K562 (cell line): Measurements from ENCODE around the gene STARD13. TPM values are rescaled to one million over a fixed set of nuclear protein-coding genes. Genes with fewer than 3 reads are reported as not detected.

ENCODE experiments used
- ATAC-seq: fragments of 200-7000 bp; cut with Tn5 transposase; 3 replicates; pipeline ENCODE4 v1.9.1; 2020; ENCODE audit warnings: moderate library complexity
- BruUV-seq: library from RNA; stranded (reverse); fragments of 400-500 nt; replicated peaks from 2 replicates; lab custom pipeline; 2021; lab: Mats Ljungman, UMichigan
- CTCF ChIA-PET: fragments of 300-600 bp; formaldehyde crosslinking; extraction: SDS; loops from one replicate; lab custom pipeline; 2021; ENCODE audit warnings: low intra/inter-chr PET ratio; lab: Yijun Ruan, JAX
- POLR2A ChIA-PET: fragments of 300-600, 350-650 bp; sonication (Branson Sonifier 250); formaldehyde crosslinking; extraction: SDS; loops from one replicate; lab custom pipeline; 2021; ENCODE audit warnings: antibody characterized with exemption, inconsistent platforms; lab: Yijun Ruan, JAX
- DNase-seq, 4 experiments: peaks; one replicate each; pipeline versions ENCODE4 v3.0.0 to v3.0.0-alpha.2; 2011 to 2018; ENCODE audit warnings: low spot score in 3 of 4, mixed read lengths in 3 of 4; ENCODE audit errors: extremely low read depth in 1 of 4
- FAIRE-seq: peaks from 2 replicates; lab custom pipeline; 2011; peaks lifted over from hg19 to GRCh38; lab: Jason Lieb, UNC
- H2AFZ ChIP-seq: 2 replicates; pipeline ENCODE4 v1.6.0; 2011; ENCODE audit warnings: low read depth, low read length, control low read depth, inconsistent platforms
- H3K27ac ChIP-seq: fragments of 200-600 bp; 3 replicates; pipeline ENCODE4 v1.8.0; 2011; ENCODE audit warnings: low read depth, mild to moderate bottlenecking, control low read depth, inconsistent platforms, low read length, moderate library complexity, mixed read lengths; ENCODE audit errors: extremely low read depth
- H3K27me3 ChIP-seq, 2 experiments: fragments of 300-600 bp in 1 of 2; 2 replicates in 1 of 2; 3 replicates in 1 of 2; pipeline versions ENCODE4 v1.6.0 to v1.8.0; 2011; ENCODE audit warnings: inconsistent platforms in 2 of 2, low read length in 2 of 2, mild to moderate bottlenecking in 1 of 2, mixed read lengths in 1 of 2, moderate library complexity in 1 of 2; ENCODE audit not compliant: control insufficient read depth in 2 of 2, insufficient read depth in 2 of 2
- H3K36me3 ChIP-seq: fragments of 300-600 bp; 3 replicates; pipeline ENCODE4 v1.8.0; 2011; ENCODE audit warnings: mild to moderate bottlenecking, low read length, inconsistent platforms; ENCODE audit not compliant: control insufficient read depth, insufficient read depth
- H3K4me1 ChIP-seq, 2 experiments: fragments of 200-600 bp in 1 of 2; replicated peaks in 1 of 2; 2 replicates in 1 of 2; 3 replicates in 1 of 2; pipeline versions ENCODE4 v1.5.1 to v1.8.0; 2011; ENCODE audit warnings: inconsistent platforms in 2 of 2, low read length in 2 of 2, mild to moderate bottlenecking in 1 of 2, mixed read lengths in 1 of 2, moderate library complexity in 1 of 2; ENCODE audit not compliant: control insufficient read depth in 2 of 2, insufficient read depth in 2 of 2
- H3K4me2 ChIP-seq: 2 replicates; pipeline ENCODE4 v1.6.1; 2011; ENCODE audit warnings: low read length, control low read depth, inconsistent platforms, mixed read lengths; ENCODE audit not compliant: insufficient read depth
- H3K4me3 ChIP-seq: fragments of 200-600 bp; sonication (generic), shearing (Covaris generic); 2 replicates; pipeline ENCODE4 v1.5.1; 2016; ENCODE audit warnings: control low read depth, inconsistent platforms
- H3K79me2 ChIP-seq: fragments of 200-600 bp; 3 replicates; pipeline ENCODE4 v1.8.0; 2011; ENCODE audit warnings: low read length, inconsistent platforms; ENCODE audit not compliant: control insufficient read depth, insufficient read depth
- H3K9ac ChIP-seq, 2 experiments: 2 replicates each; pipeline versions ENCODE4 v1.6.0 to v1.6.1; 2011; ENCODE audit warnings: low read depth in 2 of 2, low read length in 2 of 2, control low read depth in 1 of 2, inconsistent platforms in 1 of 2, mild to moderate bottlenecking in 1 of 2, mixed read lengths in 1 of 2; ENCODE audit not compliant: insufficient read depth in 1 of 2
- H3K9me1 ChIP-seq: one replicate; pipeline ENCODE4 v1.6.0; 2011; ENCODE audit warnings: inconsistent platforms, mild to moderate bottlenecking, low read length, moderate library complexity; ENCODE audit not compliant: control insufficient read depth, insufficient read depth
- H3K9me3 ChIP-seq: replicated peaks from 2 replicates; pipeline ENCODE4 v1.5.1; 2011; ENCODE audit warnings: low read depth, low read length, inconsistent platforms; ENCODE audit not compliant: control insufficient read depth, insufficient read depth
- H4K20me1 ChIP-seq: replicated peaks from 2 replicates; pipeline ENCODE4 v1.6.1; 2011; ENCODE audit warnings: low read length, inconsistent platforms, mixed read lengths; ENCODE audit not compliant: control insufficient read depth, insufficient read depth
- CBX3 ChIP-seq, 2 experiments: IDR thresholded peaks; 1 replicate in 1 of 2; 2 replicates in 1 of 2; pipeline ENCODE4 v1.6.1; 2012; ENCODE audit warnings: inconsistent platforms in 2 of 2, low read length in 2 of 2, borderline replicate concordance in 1 of 2, control low read depth in 1 of 2
- KAT7 ChIP-seq: sonication (generic); formaldehyde crosslinking; IDR thresholded peaks from 2 replicates; pipeline ENCODE4 v1.8.0; 2022; ENCODE audit warnings: missing genetic modification reagents, mild to moderate bottlenecking, borderline replicate concordance
- SMAD2 ChIP-seq: fragments of 150-350 bp; IDR thresholded peaks from 2 replicates; pipeline ENCODE4 v1.6.1; 2014; ENCODE audit warnings: low read depth, mild to moderate bottlenecking, low read length
- ZNF586 ChIP-seq: fragments of 450-650 bp; formaldehyde crosslinking; conservative IDR thresholded peaks from 2 replicates; pipeline ENCODE4 v1.4.0; 2020; ENCODE audit warnings: mild to moderate bottlenecking, moderate library complexity
- WGBS: fragments of 100-300 bp; shearing (Covaris generic); methylation state at CpG from one replicate; pipeline ENCODE4 v1.1.6; 2016; ENCODE audit warnings: low coverage, mixed read lengths; ENCODE audit not compliant: insufficient coverage; ENCODE audit errors: missing lambda C conversion rate; 5-methylcytosine and 5-hydroxymethylcytosine counted together
- in situ Hi-C: fragments of 300-500 bp; cut with MboI; formaldehyde crosslinking; loops from 4 replicates; pipeline ENCODE4 v1.15.0; 2018; ENCODE audit warnings: inconsistent platforms, mixed read lengths
- intact Hi-C: fragments of 100-400 bp; cut with micrococcal nuclease; formaldehyde crosslinking; loops from 2 replicates; pipeline ENCODE4 v1.14.2; 2022
- polyA plus RNA-seq, 8 experiments: library from polyadenylated mRNA; depleted of rRNA in 4 of 8; stranded (reverse) in 5 of 8; unstranded in 3 of 8; fragments of >200 nt; fragmentation: Nextera tagmentation in 2 of 8; fragmentation: Illumina TruSeq in 1 of 8; extraction: Ambion mirVana in 2 of 8; extraction: Trizol in 1 of 8; gene quantifications; 2 replicates each; pipeline versions ENCODE4 v1.2.1 to v1.2.3, GENCODE V29; 2011 to 2014; ENCODE audit warnings: inconsistent platforms in 1 of 8, missing spikeins in 1 of 8
- total RNA-seq, 7 experiments: library from RNA; depleted of rRNA in 6 of 7; stranded (reverse); fragments of >200 nt in 6 of 7; fragmentation: Illumina TruSeq in 2 of 7; extraction: Trizol in 2 of 7; gene quantifications; 2 replicates each; pipeline versions ENCODE4 v1.2.1 to v1.2.3, GENCODE V29; 2011 to 2021; ENCODE audit warnings: low replicate concordance in 1 of 7
- TF ChIP-seq, protein P1 (sequence below): sonication (generic); formaldehyde crosslinking; IDR thresholded peaks from 2 replicates; pipeline ENCODE4 v1.8.1; 2023; ENCODE audit warnings: missing genetic modification reagents, mild to moderate bottlenecking, borderline replicate concordance
- TF ChIP-seq, protein P2 (sequence below): fragments of 450-650 bp; formaldehyde crosslinking; IDR thresholded peaks from 2 replicates; pipeline ENCODE4 v1.4.0; 2020; ENCODE audit warnings: mild to moderate bottlenecking, moderate library complexity
- TF ChIP-seq, protein P3 (sequence below): sonication (generic); formaldehyde crosslinking; IDR thresholded peaks from 2 replicates; pipeline ENCODE4 v1.8.1; 2022; ENCODE audit warnings: missing genetic modification reagents
- TF ChIP-seq, protein P4 (sequence below): IDR thresholded peaks from 2 replicates; pipeline ENCODE4 v1.6.1; 2014; ENCODE audit warnings: antibody characterized with exemption

Gene STARD13
- total and polyA plus RNA-seq, 9 of the 15 experiments (the other 6 are each of a cell fraction or from before 2014, with no cell fraction given), result 0.11 TPM; not detected in 8

GRCh38 chr13:33174491-33174890, 111.1 kb downstream of the STARD13 start (continued):
- TF ChIP-seq, protein P1, sequence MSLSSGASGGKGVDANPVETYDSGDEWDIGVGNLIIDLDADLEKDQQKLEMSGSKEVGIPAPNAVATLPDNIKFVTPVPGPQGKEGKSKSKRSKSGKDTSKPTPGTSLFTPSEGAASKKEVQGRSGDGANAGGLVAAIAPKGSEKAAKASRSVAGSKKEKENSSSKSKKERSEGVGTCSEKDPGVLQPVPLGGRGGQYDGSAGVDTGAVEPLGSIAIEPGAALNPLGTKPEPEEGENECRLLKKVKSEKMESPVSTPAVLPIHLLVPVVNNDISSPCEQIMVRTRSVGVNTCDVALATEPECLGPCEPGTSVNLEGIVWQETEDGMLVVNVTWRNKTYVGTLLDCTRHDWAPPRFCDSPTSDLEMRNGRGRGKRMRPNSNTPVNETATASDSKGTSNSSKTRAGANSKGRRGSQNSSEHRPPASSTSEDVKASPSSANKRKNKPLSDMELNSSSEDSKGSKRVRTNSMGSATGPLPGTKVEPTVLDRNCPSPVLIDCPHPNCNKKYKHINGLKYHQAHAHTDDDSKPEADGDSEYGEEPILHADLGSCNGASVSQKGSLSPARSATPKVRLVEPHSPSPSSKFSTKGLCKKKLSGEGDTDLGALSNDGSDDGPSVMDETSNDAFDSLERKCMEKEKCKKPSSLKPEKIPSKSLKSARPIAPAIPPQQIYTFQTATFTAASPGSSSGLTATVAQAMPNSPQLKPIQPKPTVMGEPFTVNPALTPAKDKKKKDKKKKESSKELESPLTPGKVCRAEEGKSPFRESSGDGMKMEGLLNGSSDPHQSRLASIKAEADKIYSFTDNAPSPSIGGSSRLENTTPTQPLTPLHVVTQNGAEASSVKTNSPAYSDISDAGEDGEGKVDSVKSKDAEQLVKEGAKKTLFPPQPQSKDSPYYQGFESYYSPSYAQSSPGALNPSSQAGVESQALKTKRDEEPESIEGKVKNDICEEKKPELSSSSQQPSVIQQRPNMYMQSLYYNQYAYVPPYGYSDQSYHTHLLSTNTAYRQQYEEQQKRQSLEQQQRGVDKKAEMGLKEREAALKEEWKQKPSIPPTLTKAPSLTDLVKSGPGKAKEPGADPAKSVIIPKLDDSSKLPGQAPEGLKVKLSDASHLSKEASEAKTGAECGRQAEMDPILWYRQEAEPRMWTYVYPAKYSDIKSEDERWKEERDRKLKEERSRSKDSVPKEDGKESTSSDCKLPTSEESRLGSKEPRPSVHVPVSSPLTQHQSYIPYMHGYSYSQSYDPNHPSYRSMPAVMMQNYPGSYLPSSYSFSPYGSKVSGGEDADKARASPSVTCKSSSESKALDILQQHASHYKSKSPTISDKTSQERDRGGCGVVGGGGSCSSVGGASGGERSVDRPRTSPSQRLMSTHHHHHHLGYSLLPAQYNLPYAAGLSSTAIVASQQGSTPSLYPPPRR (CRISPR knock-in tag), result no peak
- no peak for TF ChIP-seq KAT7 (CRISPR knock-in tag)

- FAIRE-seq, result no peak
- no TSS peak for BruUV-seq
- H3K9ac ChIP-seq, result no peak overlapping the region
- TF ChIP-seq, protein P2, sequence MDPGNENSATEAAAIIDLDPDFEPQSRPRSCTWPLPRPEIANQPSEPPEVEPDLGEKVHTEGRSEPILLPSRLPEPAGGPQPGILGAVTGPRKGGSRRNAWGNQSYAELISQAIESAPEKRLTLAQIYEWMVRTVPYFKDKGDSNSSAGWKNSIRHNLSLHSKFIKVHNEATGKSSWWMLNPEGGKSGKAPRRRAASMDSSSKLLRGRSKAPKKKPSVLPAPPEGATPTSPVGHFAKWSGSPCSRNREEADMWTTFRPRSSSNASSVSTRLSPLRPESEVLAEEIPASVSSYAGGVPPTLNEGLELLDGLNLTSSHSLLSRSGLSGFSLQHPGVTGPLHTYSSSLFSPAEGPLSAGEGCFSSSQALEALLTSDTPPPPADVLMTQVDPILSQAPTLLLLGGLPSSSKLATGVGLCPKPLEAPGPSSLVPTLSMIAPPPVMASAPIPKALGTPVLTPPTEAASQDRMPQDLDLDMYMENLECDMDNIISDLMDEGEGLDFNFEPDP (CRISPR knock-in tag), result no peak
- TF ChIP-seq SMAD2 (no peak), CBX3 (IDR thresholded peaks at IDR 0.05; ENCODE audit: borderline replicate concordance in 1 of 2, low read length in 2 of 2) (no peak), ZNF586 (CRISPR knock-in tag) (no peak)
- TF ChIP-seq, protein P3, sequence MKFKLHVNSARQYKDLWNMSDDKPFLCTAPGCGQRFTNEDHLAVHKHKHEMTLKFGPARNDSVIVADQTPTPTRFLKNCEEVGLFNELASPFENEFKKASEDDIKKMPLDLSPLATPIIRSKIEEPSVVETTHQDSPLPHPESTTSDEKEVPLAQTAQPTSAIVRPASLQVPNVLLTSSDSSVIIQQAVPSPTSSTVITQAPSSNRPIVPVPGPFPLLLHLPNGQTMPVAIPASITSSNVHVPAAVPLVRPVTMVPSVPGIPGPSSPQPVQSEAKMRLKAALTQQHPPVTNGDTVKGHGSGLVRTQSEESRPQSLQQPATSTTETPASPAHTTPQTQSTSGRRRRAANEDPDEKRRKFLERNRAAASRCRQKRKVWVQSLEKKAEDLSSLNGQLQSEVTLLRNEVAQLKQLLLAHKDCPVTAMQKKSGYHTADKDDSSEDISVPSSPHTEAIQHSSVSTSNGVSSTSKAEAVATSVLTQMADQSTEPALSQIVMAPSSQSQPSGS (CRISPR knock-in tag), result no peak
- TF ChIP-seq, protein P4, sequence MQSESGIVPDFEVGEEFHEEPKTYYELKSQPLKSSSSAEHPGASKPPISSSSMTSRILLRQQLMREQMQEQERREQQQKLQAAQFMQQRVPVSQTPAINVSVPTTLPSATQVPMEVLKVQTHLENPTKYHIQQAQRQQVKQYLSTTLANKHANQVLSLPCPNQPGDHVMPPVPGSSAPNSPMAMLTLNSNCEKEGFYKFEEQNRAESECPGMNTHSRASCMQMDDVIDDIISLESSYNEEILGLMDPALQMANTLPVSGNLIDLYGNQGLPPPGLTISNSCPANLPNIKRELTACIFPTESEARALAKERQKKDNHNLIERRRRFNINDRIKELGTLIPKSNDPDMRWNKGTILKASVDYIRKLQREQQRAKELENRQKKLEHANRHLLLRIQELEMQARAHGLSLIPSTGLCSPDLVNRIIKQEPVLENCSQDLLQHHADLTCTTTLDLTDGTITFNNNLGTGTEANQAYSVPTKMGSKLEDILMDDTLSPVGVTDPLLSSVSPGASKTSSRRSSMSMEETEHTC, result no peak
These were observed 112.6 kb downstream of the STARD13 start for GRCh38 chr13:33172911-33173310.

More at GRCh38 chr13:33172911-33173310, 112.6 kb downstream of the STARD13 start:
- DNase-seq (no peak), ATAC-seq (no peak)
- Histone ChIP-seq H3K4me1 (no peaks in the 10 kb centered on the region), H4K20me1 (no peaks in the 10 kb centered on the region), H3K4me3 (no peak overlapping the region), H3K27me3 (no peaks in the 10 kb centered on the region), H3K27ac (no peak overlapping the region), H2AFZ (no peak overlapping the region), H3K36me3 (no peaks in the 10 kb centered on the region), H3K79me2 (no peaks in the 10 kb centered on the region), H3K9me3 (no peaks in the 10 kb centered on the region), H3K9me1 (no peaks in the 10 kb centered on the region), H3K4me2 (no peak overlapping the region)
- WGBS, result 3% methylated on average over 5 of the region's 5 CpGs
- CTCF ChIA-PET, result no interaction called here
- intact Hi-C loops (no loop called here), in situ Hi-C loops (no loop called here)
- POLR2A ChIA-PET, result interaction anchor here (0.7 kb wide), 1 partner anchor 94 kb away, joined by 3 read pairs; no protein-coding TSS in a partner anchor
